22Rv1 (cell line): ENCODE measurements around the gene RAB11FIP5.

Experiments used
- H3K27ac ChIP-seq: fragments of 450-650 bp; 2 replicates; pipeline ENCODE4 v1.5.1; 2017
- CTCF ChIP-seq: fragments of 450-650 bp; IDR thresholded peaks from 2 replicates; pipeline ENCODE4 v1.5.1; 2017; ENCODE audit warnings: mild to moderate bottlenecking
- ZFX ChIP-seq: fragments of 450-650 bp; IDR thresholded peaks from 2 replicates; pipeline ENCODE4 v1.6.1; 2017; ENCODE audit warnings: antibody characterized with exemption, borderline replicate concordance

The RAB11FIP5 gene

GRCh38 chr2:73114273-73114867 is 1.6 kb upstream of the RAB11FIP5 start:
- no peak for TF ChIP-seq CTCF
- TF ChIP-seq ZFX = no peak

GRCh38 chr2:73112026-73112912 is 479 bp downstream of the RAB11FIP5 start:
- H3K27ac ChIP-seq = peak overlapping the region; percentile 68

More at GRCh38 chr2:73114273-73114867, 1.6 kb upstream of the RAB11FIP5 start:
- no peak overlapping the region for H3K27ac ChIP-seq

GRCh38 chr2:73111073-73112025 is 1.4 kb downstream of the RAB11FIP5 start:
- TF ChIP-seq CTCF = no peak
- TF ChIP-seq ZFX = no peak
- no peak overlapping the region for H3K27ac ChIP-seq

More at GRCh38 chr2:73112026-73112912, 479 bp downstream of the RAB11FIP5 start:
- no peak for TF ChIP-seq CTCF
- TF ChIP-seq ZFX = no peak

- TF ChIP-seq ZFX (no peak), CTCF (no peak)
- H3K27ac ChIP-seq = no peak overlapping the region
Observed at GRCh38 chr2:73110168-73111072, 2.3 kb downstream of the RAB11FIP5 start.

GRCh38 chr2:73109431-73110167 is 3.1 kb downstream of the RAB11FIP5 start:
- TF ChIP-seq CTCF (no peak), ZFX (no peak)

More at GRCh38 chr2:73109431-73110167, 3.1 kb downstream of the RAB11FIP5 start:
- no peak overlapping the region for H3K27ac ChIP-seq
